ENCODE data around the gene TUBA4A. TPM values are rescaled to one million over a fixed set of nuclear protein-coding genes. Genes with fewer than 3 reads are reported as not detected.

The TUBA4A gene
- total RNA-seq (100 to 1,000 TPM in 1 of 7 donors, 10 to 100 TPM in 6; 60.2 to 120 (median 73.4) TPM), polyA plus RNA-seq (10 to 100 TPM; 70.6 to 89.2 (median 73.4) TPM)
- long read RNA-seq, donor 1, transcript TUBA4A-201 (4 exons, 2,162 nt): major isoform, 17 of 26 reads
- long read RNA-seq, donor 1, partial matches to known transcripts: 7 of 26 reads
- long read RNA-seq, donor 1, other reads (novel, unspliced or antisense): 0 of 26 reads
- long read RNA-seq, donor 2, transcript TUBA4A-201 (4 exons, 2,162 nt): major isoform, 12 of 18 reads
- long read RNA-seq, donor 2, partial matches to known transcripts: 5 of 18 reads
- long read RNA-seq, donor 2, other reads (novel, unspliced or antisense): 0 of 18 reads

DNA sequence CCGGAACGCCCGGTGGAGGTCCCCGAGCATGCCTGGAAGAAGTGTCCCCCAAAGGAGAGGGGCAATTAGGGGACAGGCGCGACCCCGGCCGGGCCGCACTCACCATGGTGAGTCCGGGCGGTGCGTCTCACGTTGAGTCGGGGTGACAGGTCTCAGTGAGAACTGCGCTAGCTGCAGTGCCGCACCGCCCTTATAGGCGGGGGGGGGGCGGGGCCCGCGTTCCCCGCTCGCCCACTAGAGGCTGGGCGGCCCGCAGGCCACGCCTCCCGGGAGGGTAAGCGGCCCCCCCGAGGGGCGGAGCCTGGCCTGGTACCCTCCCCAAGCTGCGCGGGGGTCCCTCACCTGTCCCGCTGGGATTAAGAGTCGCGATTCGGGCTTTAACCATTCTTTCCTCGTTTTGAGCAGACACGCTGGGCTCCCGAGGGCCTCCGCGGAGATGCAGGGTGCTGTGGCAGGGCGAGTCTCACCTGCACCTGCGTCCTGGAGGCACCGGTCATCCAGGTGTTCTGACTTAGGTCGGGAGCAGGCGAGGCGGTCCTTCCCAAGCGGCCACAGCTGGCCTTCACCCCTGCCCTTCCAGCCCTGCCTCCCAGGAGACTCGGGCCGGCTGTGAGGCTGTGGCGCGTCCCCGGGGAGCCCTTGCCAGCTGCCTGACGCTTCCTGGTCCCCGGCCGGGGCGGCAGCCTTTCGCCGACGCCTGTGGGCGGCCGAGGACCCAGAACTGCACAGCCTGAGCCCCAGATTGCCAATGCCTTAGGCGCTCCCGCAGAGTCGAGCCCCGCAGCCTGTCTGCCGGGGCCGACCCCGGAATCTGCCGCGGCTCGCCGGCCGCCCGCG, at the start of gene TUBA4A:
Gene TUBA4A (minus strand): TSS at position 166 of the 837 bp plus-strand sequence. CDS start 60 bp downstream, at position 106.
- WGBS, 5 donors: 0 to 1% (median 1%) methylated on average over 28 to 76 of the region's 76 CpGs
- TF ChIP-seq POLR2A (IDR thresholded peaks at IDR 0.05) (peak; percentile 93 to 99 (median 98)), POLR2AphosphoS5 (IDR thresholded peaks at IDR 0.05) (peak; percentile 99 to 100 (median 99))
- TF ChIP-seq, protein P1, sequence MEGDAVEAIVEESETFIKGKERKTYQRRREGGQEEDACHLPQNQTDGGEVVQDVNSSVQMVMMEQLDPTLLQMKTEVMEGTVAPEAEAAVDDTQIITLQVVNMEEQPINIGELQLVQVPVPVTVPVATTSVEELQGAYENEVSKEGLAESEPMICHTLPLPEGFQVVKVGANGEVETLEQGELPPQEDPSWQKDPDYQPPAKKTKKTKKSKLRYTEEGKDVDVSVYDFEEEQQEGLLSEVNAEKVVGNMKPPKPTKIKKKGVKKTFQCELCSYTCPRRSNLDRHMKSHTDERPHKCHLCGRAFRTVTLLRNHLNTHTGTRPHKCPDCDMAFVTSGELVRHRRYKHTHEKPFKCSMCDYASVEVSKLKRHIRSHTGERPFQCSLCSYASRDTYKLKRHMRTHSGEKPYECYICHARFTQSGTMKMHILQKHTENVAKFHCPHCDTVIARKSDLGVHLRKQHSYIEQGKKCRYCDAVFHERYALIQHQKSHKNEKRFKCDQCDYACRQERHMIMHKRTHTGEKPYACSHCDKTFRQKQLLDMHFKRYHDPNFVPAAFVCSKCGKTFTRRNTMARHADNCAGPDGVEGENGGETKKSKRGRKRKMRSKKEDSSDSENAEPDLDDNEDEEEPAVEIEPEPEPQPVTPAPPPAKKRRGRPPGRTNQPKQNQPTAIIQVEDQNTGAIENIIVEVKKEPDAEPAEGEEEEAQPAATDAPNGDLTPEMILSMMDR (IDR thresholded peaks at IDR 0.05 in 8 of 11, conservative IDR thresholded peaks at IDR 0.05 in 3 of 11): peak in 10 of 11 experiments; percentile 25 to 73 (median 44)
- H3K4me1 ChIP-seq: peaks cover 22 to 68% (median 53%) of the 10 kb centered on the region in 6 donors

DNA sequence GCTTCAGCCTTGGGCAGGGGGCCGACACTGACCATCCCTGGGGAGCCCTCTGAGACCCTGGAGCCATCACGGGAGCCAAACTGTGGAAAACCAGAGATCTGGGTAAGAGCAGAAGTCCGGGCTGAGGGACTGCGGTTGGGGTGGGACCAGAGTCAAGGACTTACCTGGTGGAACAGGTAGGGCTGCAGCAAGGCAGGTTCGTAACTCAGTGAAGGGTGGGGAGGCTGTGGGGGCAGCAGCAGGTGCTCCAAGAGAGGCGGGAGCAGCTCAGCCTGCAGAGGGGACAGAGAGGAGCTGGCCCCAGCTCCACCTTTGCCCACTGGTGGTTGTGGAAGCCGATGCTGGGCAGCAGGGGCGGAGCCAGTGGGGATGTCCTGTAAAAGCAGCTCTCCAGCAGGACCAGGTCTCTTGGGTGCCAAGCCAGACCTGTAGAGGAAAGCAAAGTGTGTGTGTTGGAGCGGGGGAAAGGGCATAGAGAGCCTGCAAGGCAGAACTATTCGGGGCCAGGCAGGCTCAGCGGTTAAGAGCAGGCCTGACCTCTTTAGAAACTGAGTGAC, 48.8 kb upstream of the TUBA4A start:
- no peaks in the 10 kb centered on the region for H3K9me3 ChIP-seq
- intact Hi-C loops (cut with DNase I; ENCODE audit: low total_unique reads): no loop called here
- peak; percentile 68 for DNase-seq
- no peak overlapping the region for H3K27ac ChIP-seq
- no peaks in the 10 kb centered on the region for H3K36me3 ChIP-seq
- peaks cover 0 to 77% (median 10%) of the 10 kb centered on the region in 7 donors for H3K27me3 ChIP-seq (replicated peaks in 1 of 7)
- H3K4me1 ChIP-seq: peaks cover 0 to 9% (median 3%) of the 10 kb centered on the region in 6 donors
- TF ChIP-seq, protein P1 (IDR thresholded peaks at IDR 0.05 in 8 of 11, conservative IDR thresholded peaks at IDR 0.05 in 3 of 11): no peak
- no peak for TF ChIP-seq POLR2A (IDR thresholded peaks at IDR 0.05)
- TF ChIP-seq POLR2AphosphoS5 (IDR thresholded peaks at IDR 0.05): no peak
- no peak overlapping the region for H3K4me3 ChIP-seq
- WGBS, 5 donors: 70 to 84% (median 80%) methylated on average over 11 of the region's 11 CpGs

More for the DNA sequence above, at the start of gene TUBA4A:
- peaks cover 0 to 33% (median 21%) of the 10 kb centered on the region in 6 donors for H3K36me3 ChIP-seq
- peak; percentile 98 for DNase-seq
- no peaks in the 10 kb centered on the region for H3K9me3 ChIP-seq
- peaks cover 0 to 9% (median 0%) of the 10 kb centered on the region in 7 donors for H3K27me3 ChIP-seq (replicated peaks in 1 of 7)
- intact Hi-C loops (cut with DNase I; ENCODE audit: low total_unique reads): no loop called here
- peak within 1 kb of the TSS; percentile 84 to 99 (median 95) for H3K27ac ChIP-seq
- H3K4me3 ChIP-seq: peak within 1 kb of the TSS; percentile 70 to 94 (median 80)

DNA sequence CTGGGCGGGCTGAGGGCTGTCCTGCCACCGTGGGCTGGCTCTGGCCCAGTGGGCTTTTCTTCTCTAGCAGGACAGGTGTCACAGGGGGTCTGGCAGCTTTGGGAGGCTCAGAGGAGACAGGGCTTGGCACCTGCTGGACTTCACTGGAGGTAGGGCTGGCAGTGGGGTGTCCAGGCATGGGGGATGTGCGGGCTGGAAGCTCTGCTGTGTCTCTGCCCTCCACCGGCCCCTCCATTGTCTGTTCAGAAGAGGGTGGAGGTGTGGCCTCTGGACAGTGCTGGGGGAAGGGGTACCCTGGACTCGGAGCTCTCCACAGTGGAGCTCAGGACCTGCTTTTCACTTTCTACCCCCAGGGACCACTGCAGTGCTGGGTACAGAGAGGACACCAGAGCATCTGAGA, 46.3 kb upstream of the TUBA4A start:
- intact Hi-C loops (cut with DNase I; ENCODE audit: low total_unique reads): no loop called here
- WGBS, 5 donors: 50 to 72% (median 61%) methylated on average over 1 to 5 of the region's 5 CpGs
- no peak overlapping the region for H3K4me3 ChIP-seq
- peak; percentile 67 for DNase-seq
- H3K4me1 ChIP-seq: peaks cover 0 to 14% (median 7%) of the 10 kb centered on the region in 6 donors
- H3K9me3 ChIP-seq: no peaks in the 10 kb centered on the region
- TF ChIP-seq POLR2AphosphoS5 (IDR thresholded peaks at IDR 0.05) (no peak), POLR2A (IDR thresholded peaks at IDR 0.05) (no peak)
- TF ChIP-seq, protein P1 (IDR thresholded peaks at IDR 0.05 in 8 of 11, conservative IDR thresholded peaks at IDR 0.05 in 3 of 11): no peak
- H3K27ac ChIP-seq: no peak overlapping the region
- H3K27me3 ChIP-seq (replicated peaks in 1 of 7): peaks cover 0 to 63% (median 4%) of the 10 kb centered on the region in 7 donors
- no peaks in the 10 kb centered on the region for H3K36me3 ChIP-seq

Measured in spleen (tissue), 13 donors.